ENCODE measurements around the gene PQBP1.

Gene PQBP1

GRCh38 chrX:48890296-48890925 is 7.3 kb upstream of the PQBP1 start:
- Histone ChIP-seq H3K4me3 (ENCODE audit: extremely low read depth, insufficient read depth, low read length, poor library complexity, severe bottlenecking) (peak overlapping the region; percentile 52), H3K27ac (ENCODE audit: low read depth, low read length, severe bottlenecking) (no peak overlapping the region), H3K4me1 (ENCODE audit: control insufficient read depth, insufficient read depth, low read length, poor library complexity, severe bottlenecking) (no peaks in the 10 kb centered on the region), H3K9me3 (ENCODE audit: control insufficient read depth, low read length) (no peaks in the 10 kb centered on the region), H3K36me3 (ENCODE audit: control insufficient read depth, insufficient read depth, low read length) (peaks cover 16% of the 10 kb centered on the region)
- 35 to 50% methylated on average over 5 to 6 of the region's 15 CpGs for WGBS, 2 experiments (ENCODE audit: insufficient coverage in 2 of 2)

GRCh38 chrX:48890934-48891401 is 6.8 kb upstream of the PQBP1 start:
- Histone ChIP-seq H3K27ac (ENCODE audit: low read depth, low read length, severe bottlenecking) (no peak overlapping the region), H3K4me3 (ENCODE audit: extremely low read depth, insufficient read depth, low read length, poor library complexity, severe bottlenecking) (peak overlapping the region; percentile 52), H3K4me1 (ENCODE audit: control insufficient read depth, insufficient read depth, low read length, poor library complexity, severe bottlenecking) (no peaks in the 10 kb centered on the region), H3K36me3 (ENCODE audit: control insufficient read depth, insufficient read depth, low read length) (peaks cover 18% of the 10 kb centered on the region), H3K9me3 (ENCODE audit: control insufficient read depth, low read length) (no peaks in the 10 kb centered on the region)
- WGBS, 2 experiments (ENCODE audit: insufficient coverage in 2 of 2): 3% methylated on average over 13 of the region's 35 CpGs; no CpG with 5 or more reads in 1 of the 2 experiments

GRCh38 chrX:48891402-48892288 is 6.1 kb upstream of the PQBP1 start:
- Histone ChIP-seq H3K4me3 (ENCODE audit: extremely low read depth, insufficient read depth, low read length, poor library complexity, severe bottlenecking) (peak overlapping the region; percentile 52), H3K27ac (ENCODE audit: low read depth, low read length, severe bottlenecking) (no peak overlapping the region), H3K36me3 (ENCODE audit: control insufficient read depth, insufficient read depth, low read length) (peaks cover 18% of the 10 kb centered on the region), H3K9me3 (ENCODE audit: control insufficient read depth, low read length) (no peaks in the 10 kb centered on the region), H3K4me1 (ENCODE audit: control insufficient read depth, insufficient read depth, low read length, poor library complexity, severe bottlenecking) (no peaks in the 10 kb centered on the region)
- 4 to 5% methylated on average over 25 to 39 of the region's 68 CpGs for WGBS, 2 experiments (ENCODE audit: insufficient coverage in 2 of 2)

- H3K36me3 ChIP-seq (ENCODE audit: control insufficient read depth, insufficient read depth, low read length): peaks cover 18% of the 10 kb centered on the region
- no peak overlapping the region for H3K27ac ChIP-seq (ENCODE audit: low read depth, low read length, severe bottlenecking)
- H3K4me1 ChIP-seq (ENCODE audit: control insufficient read depth, insufficient read depth, low read length, poor library complexity, severe bottlenecking): no peaks in the 10 kb centered on the region
- no peak overlapping the region for H3K4me3 ChIP-seq (ENCODE audit: extremely low read depth, insufficient read depth, low read length, poor library complexity, severe bottlenecking)
- H3K9me3 ChIP-seq (ENCODE audit: control insufficient read depth, low read length): no peaks in the 10 kb centered on the region
- WGBS, 2 experiments (ENCODE audit: insufficient coverage in 2 of 2): no CpG with 5 or more reads among the region's 4 CpGs
These were observed 4.8 kb upstream of the PQBP1 start for GRCh38 chrX:48892896-48893295.

- Histone ChIP-seq H3K36me3 (ENCODE audit: control insufficient read depth, insufficient read depth, low read length) (peaks cover 18% of the 10 kb centered on the region), H3K4me3 (ENCODE audit: extremely low read depth, insufficient read depth, low read length, poor library complexity, severe bottlenecking) (no peak overlapping the region), H3K9me3 (ENCODE audit: control insufficient read depth, low read length) (no peaks in the 10 kb centered on the region), H3K4me1 (ENCODE audit: control insufficient read depth, insufficient read depth, low read length, poor library complexity, severe bottlenecking) (no peaks in the 10 kb centered on the region), H3K27ac (ENCODE audit: low read depth, low read length, severe bottlenecking) (no peak overlapping the region)
- WGBS, 2 experiments (ENCODE audit: insufficient coverage in 2 of 2): 100% methylated on average over 4 of the region's 16 CpGs
These were observed 4.0 kb upstream of the PQBP1 start for GRCh38 chrX:48893556-48894348.

GRCh38 chrX:48894891-48895290 is 2.8 kb upstream of the PQBP1 start:
- no peak overlapping the region for H3K27ac ChIP-seq (ENCODE audit: low read depth, low read length, severe bottlenecking)
- H3K4me3 ChIP-seq (ENCODE audit: extremely low read depth, insufficient read depth, low read length, poor library complexity, severe bottlenecking): no peak overlapping the region
- no peaks in the 10 kb centered on the region for H3K4me1 ChIP-seq (ENCODE audit: control insufficient read depth, insufficient read depth, low read length, poor library complexity, severe bottlenecking)
- no peaks in the 10 kb centered on the region for H3K9me3 ChIP-seq (ENCODE audit: control insufficient read depth, low read length)
- peaks cover 27% of the 10 kb centered on the region for H3K36me3 ChIP-seq (ENCODE audit: control insufficient read depth, insufficient read depth, low read length)
- no CpG with 5 or more reads among the region's 6 CpGs for WGBS, 2 experiments (ENCODE audit: insufficient coverage in 2 of 2)

GRCh38 chrX:48896611-48897011 is 1.1 kb upstream of the PQBP1 start:
- Histone ChIP-seq H3K4me3 (ENCODE audit: extremely low read depth, insufficient read depth, low read length, poor library complexity, severe bottlenecking) (peak overlapping the region; percentile 58), H3K27ac (ENCODE audit: low read depth, low read length, severe bottlenecking) (peak overlapping the region; percentile 92), H3K4me1 (ENCODE audit: control insufficient read depth, insufficient read depth, low read length, poor library complexity, severe bottlenecking) (no peaks in the 10 kb centered on the region), H3K9me3 (ENCODE audit: control insufficient read depth, low read length) (no peaks in the 10 kb centered on the region), H3K36me3 (ENCODE audit: control insufficient read depth, insufficient read depth, low read length) (peaks cover 38% of the 10 kb centered on the region)
- WGBS, 2 experiments (ENCODE audit: insufficient coverage in 2 of 2): no CpG with 5 or more reads among the region's 9 CpGs

GRCh38 chrX:48897157-48897624 is 539 bp upstream of the PQBP1 start:
- Histone ChIP-seq H3K4me1 (ENCODE audit: control insufficient read depth, insufficient read depth, low read length, poor library complexity, severe bottlenecking) (no peaks in the 10 kb centered on the region), H3K27ac (ENCODE audit: low read depth, low read length, severe bottlenecking) (peak overlapping the region; percentile 92), H3K4me3 (ENCODE audit: extremely low read depth, insufficient read depth, low read length, poor library complexity, severe bottlenecking) (peak overlapping the region; percentile 58), H3K36me3 (ENCODE audit: control insufficient read depth, insufficient read depth, low read length) (peaks cover 44% of the 10 kb centered on the region), H3K9me3 (ENCODE audit: control insufficient read depth, low read length) (no peaks in the 10 kb centered on the region)
- 0 to 1% methylated on average over 17 to 19 of the region's 38 CpGs for WGBS, 2 experiments (ENCODE audit: insufficient coverage in 2 of 2)

- Histone ChIP-seq H3K9me3 (ENCODE audit: control insufficient read depth, low read length) (no peaks in the 10 kb centered on the region), H3K4me1 (ENCODE audit: control insufficient read depth, insufficient read depth, low read length, poor library complexity, severe bottlenecking) (peaks cover 1% of the 10 kb centered on the region), H3K4me3 (ENCODE audit: extremely low read depth, insufficient read depth, low read length, poor library complexity, severe bottlenecking) (no peak overlapping the region), H3K36me3 (ENCODE audit: control insufficient read depth, insufficient read depth, low read length) (peaks cover 40% of the 10 kb centered on the region), H3K27ac (ENCODE audit: low read depth, low read length, severe bottlenecking) (no peak overlapping the region)
- WGBS, 2 experiments (ENCODE audit: insufficient coverage in 2 of 2): 82 to 86% methylated on average over 2 to 4 of the region's 8 CpGs
These were observed 1.3 kb downstream of the PQBP1 start for GRCh38 chrX:48899078-48899410.

- 80 to 100% methylated on average over 1 to 3 of the region's 7 CpGs for WGBS, 2 experiments (ENCODE audit: insufficient coverage in 2 of 2)
- peaks cover 44% of the 10 kb centered on the region for H3K36me3 ChIP-seq (ENCODE audit: control insufficient read depth, insufficient read depth, low read length)
These were observed 3.3 kb downstream of the PQBP1 start for GRCh38 chrX:48901069-48901468.

More at GRCh38 chrX:48901069-48901468, 3.3 kb downstream of the PQBP1 start:
- no peaks in the 10 kb centered on the region for H3K9me3 ChIP-seq (ENCODE audit: control insufficient read depth, low read length)
- peaks cover 2% of the 10 kb centered on the region for H3K4me1 ChIP-seq (ENCODE audit: control insufficient read depth, insufficient read depth, low read length, poor library complexity, severe bottlenecking)
- H3K4me3 ChIP-seq (ENCODE audit: extremely low read depth, insufficient read depth, low read length, poor library complexity, severe bottlenecking): no peak overlapping the region
- H3K27ac ChIP-seq (ENCODE audit: low read depth, low read length, severe bottlenecking): no peak overlapping the region

Data from mesodermal cell (in vitro differentiated cells).